ENCODE measurements around the gene ALKBH5. TPM values are rescaled to one million over a fixed set of nuclear protein-coding genes. Genes with fewer than 3 reads are reported as not detected.

The ALKBH5 gene
- total RNA-seq, 1 donor from 2014 or later = 108 TPM

- peaks cover 29% of the 10 kb centered on the region for H3K36me3 Mint-ChIP-seq (ENCODE audit: low read depth)
Measured at GRCh38 chr17:18250708-18251107, 67.1 kb downstream of the ALKBH5 start.

GRCh38 chr17:18251204-18251603 is 67.6 kb downstream of the ALKBH5 start:
- Mint-ChIP-seq H3K4me1 (ENCODE audit: low read depth) (peaks cover 5% of the 10 kb centered on the region), H3K9me3 (ENCODE audit: low read depth) (no peaks in the 10 kb centered on the region), H3K36me3 (ENCODE audit: low read depth) (peaks cover 29% of the 10 kb centered on the region), H3K27me3 (ENCODE audit: low read depth) (no peaks in the 10 kb centered on the region), H3K4me3 (ENCODE audit: unreplicated experiment) (no peak overlapping the region), H3K27ac (ENCODE audit: unreplicated experiment) (no peak overlapping the region)
- DNase-seq (ENCODE audit: low spot score) = no peak
- TF ChIP-seq CTCF (IDR thresholded peaks at IDR 0.05) = no peak

More at GRCh38 chr17:18250708-18251107, 67.1 kb downstream of the ALKBH5 start:
- H3K27ac Mint-ChIP-seq (ENCODE audit: unreplicated experiment) = no peak overlapping the region
- H3K4me1 Mint-ChIP-seq (ENCODE audit: low read depth) = peaks cover 5% of the 10 kb centered on the region
- no peaks in the 10 kb centered on the region for H3K27me3 Mint-ChIP-seq (ENCODE audit: low read depth)
- no peak for TF ChIP-seq CTCF (IDR thresholded peaks at IDR 0.05)
- H3K4me3 Mint-ChIP-seq (ENCODE audit: unreplicated experiment) = no peak overlapping the region
- DNase-seq (ENCODE audit: low spot score) = no peak
- no peaks in the 10 kb centered on the region for H3K9me3 Mint-ChIP-seq (ENCODE audit: low read depth)

GRCh38 chr17:18252160-18252559 is 68.5 kb downstream of the ALKBH5 start:
- H3K9me3 Mint-ChIP-seq (ENCODE audit: low read depth) = no peaks in the 10 kb centered on the region
- peaks cover 8% of the 10 kb centered on the region for H3K4me1 Mint-ChIP-seq (ENCODE audit: low read depth)
- no peaks in the 10 kb centered on the region for H3K27me3 Mint-ChIP-seq (ENCODE audit: low read depth)
- no peak for TF ChIP-seq CTCF (IDR thresholded peaks at IDR 0.05)
- H3K36me3 Mint-ChIP-seq (ENCODE audit: low read depth) = peaks cover 30% of the 10 kb centered on the region
- H3K27ac Mint-ChIP-seq (ENCODE audit: unreplicated experiment) = no peak overlapping the region
- no peak for DNase-seq (ENCODE audit: low spot score)
- H3K4me3 Mint-ChIP-seq (ENCODE audit: unreplicated experiment) = no peak overlapping the region

- H3K4me3 Mint-ChIP-seq (ENCODE audit: unreplicated experiment) = no peak overlapping the region
Measured at GRCh38 chr17:18253187-18253884, 69.7 kb downstream of the ALKBH5 start.

More at GRCh38 chr17:18253187-18253884, 69.7 kb downstream of the ALKBH5 start:
- Mint-ChIP-seq H3K36me3 (ENCODE audit: low read depth) (peaks cover 23% of the 10 kb centered on the region), H3K27me3 (ENCODE audit: low read depth) (no peaks in the 10 kb centered on the region), H3K9me3 (ENCODE audit: low read depth) (no peaks in the 10 kb centered on the region), H3K4me1 (ENCODE audit: low read depth) (peaks cover 12% of the 10 kb centered on the region), H3K27ac (ENCODE audit: unreplicated experiment) (no peak overlapping the region)
- no peak for DNase-seq (ENCODE audit: low spot score)
- TF ChIP-seq CTCF (IDR thresholded peaks at IDR 0.05) = no peak

Measured in chondrocyte (in vitro differentiated cells).